Sigmoid colon (tissue), 4 donors: ENCODE results near the gene TNFRSF18.

ENCODE experiments used
- POLR2AphosphoS5 ChIP-seq, 4 donors: sonication (generic); formaldehyde crosslinking; IDR thresholded peaks; one replicate each; pipeline ENCODE4 v1.6.1; 2017; ENCODE audit warnings: antibody characterized with exemption in 4 of 4
- TF ChIP-seq, protein P1 (sequence below), 4 experiments: fragments of 450-650 bp in 3 of 4; fragments of 200-600 bp in 1 of 4; IDR thresholded peaks; one replicate each; pipeline ENCODE4 v1.5.1; 2016 to 2019; ENCODE audit warnings: antibody characterized with exemption in 4 of 4, mild to moderate bottlenecking in 3 of 4, moderate library complexity in 2 of 4

DNA sequence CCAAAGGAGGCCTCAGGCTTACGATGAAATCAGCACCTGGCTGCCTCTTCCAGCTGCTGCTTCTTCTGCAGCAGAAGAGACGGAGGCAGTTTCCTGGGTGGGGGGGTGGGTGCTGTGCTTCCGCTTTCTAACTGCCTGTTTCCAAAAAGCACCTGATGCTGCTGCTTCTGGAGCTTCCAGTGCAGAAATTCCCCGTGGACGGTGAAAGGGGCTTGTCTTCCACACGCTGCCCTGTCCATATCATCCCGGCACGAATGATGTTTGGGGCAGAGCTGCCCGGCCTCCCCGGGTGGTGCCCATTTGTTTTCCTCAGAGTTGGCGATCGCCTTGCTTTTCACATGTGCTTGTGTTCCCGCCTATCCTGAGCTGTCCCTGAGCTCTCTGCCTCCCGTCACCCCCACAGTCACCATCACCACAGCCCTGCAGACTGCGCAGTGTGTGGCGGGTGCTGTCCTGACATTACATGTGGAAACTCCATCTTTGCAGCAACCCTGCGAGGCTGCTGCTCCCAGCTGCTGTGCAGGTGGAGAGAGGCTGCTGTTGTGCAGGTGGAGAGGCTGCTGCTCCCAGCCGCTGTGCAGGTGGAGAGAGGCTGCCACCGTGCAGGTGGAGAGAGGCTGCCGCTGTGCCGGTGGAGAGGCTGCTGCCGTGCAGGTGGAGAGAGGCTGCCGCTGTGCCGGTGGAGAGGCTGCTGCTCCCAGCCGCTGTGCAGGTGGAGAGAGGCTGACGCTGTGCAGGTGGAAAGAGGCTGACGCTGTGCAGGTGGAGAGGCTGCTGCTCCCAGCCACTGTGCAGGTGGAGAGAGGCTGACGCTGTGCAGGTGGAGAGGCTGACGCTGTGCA lies 30.9 kb downstream of the TNFRSF18 start:
- no peak for TF ChIP-seq POLR2AphosphoS5 (IDR thresholded peaks at IDR 0.05)
- TF ChIP-seq, protein P1, sequence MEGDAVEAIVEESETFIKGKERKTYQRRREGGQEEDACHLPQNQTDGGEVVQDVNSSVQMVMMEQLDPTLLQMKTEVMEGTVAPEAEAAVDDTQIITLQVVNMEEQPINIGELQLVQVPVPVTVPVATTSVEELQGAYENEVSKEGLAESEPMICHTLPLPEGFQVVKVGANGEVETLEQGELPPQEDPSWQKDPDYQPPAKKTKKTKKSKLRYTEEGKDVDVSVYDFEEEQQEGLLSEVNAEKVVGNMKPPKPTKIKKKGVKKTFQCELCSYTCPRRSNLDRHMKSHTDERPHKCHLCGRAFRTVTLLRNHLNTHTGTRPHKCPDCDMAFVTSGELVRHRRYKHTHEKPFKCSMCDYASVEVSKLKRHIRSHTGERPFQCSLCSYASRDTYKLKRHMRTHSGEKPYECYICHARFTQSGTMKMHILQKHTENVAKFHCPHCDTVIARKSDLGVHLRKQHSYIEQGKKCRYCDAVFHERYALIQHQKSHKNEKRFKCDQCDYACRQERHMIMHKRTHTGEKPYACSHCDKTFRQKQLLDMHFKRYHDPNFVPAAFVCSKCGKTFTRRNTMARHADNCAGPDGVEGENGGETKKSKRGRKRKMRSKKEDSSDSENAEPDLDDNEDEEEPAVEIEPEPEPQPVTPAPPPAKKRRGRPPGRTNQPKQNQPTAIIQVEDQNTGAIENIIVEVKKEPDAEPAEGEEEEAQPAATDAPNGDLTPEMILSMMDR (IDR thresholded peaks at IDR 0.05) = no peak
